Liver (tissue), 9 donors: ENCODE measurements around the gene PPIL4. TPM values are rescaled to one million over a fixed set of nuclear protein-coding genes. Genes with fewer than 3 reads are reported as not detected.

ENCODE experiments used
- DNase-seq: peaks from one replicate; pipeline ENCODE4 v3.0.0-alpha.2; 2017; ENCODE audit warnings: low spot score
- H3K27ac ChIP-seq, 2 donors: one replicate each; pipeline ENCODE4 v1.7.0; 2013; ENCODE audit warnings: inconsistent platforms in 2 of 2, low read length in 2 of 2, control low read depth in 1 of 2, low read depth in 1 of 2, mild to moderate bottlenecking in 1 of 2
- H3K27me3 ChIP-seq, 4 donors: one replicate each; pipeline versions ENCODE4 v1.6.1 to v1.7.0; 2013; ENCODE audit warnings: low read length in 3 of 4, inconsistent platforms in 1 of 4, mild to moderate bottlenecking in 1 of 4, moderate library complexity in 1 of 4; ENCODE audit not compliant: control insufficient read depth in 4 of 4, insufficient read depth in 4 of 4
- H3K36me3 ChIP-seq, 4 donors: one replicate each; pipeline versions ENCODE4 v1.6.1 to v1.7.0; 2013; ENCODE audit warnings: low read length in 3 of 4, mild to moderate bottlenecking in 3 of 4, low read depth in 1 of 4, moderate library complexity in 1 of 4; ENCODE audit not compliant: control insufficient read depth in 4 of 4, insufficient read depth in 3 of 4
- H3K4me1 ChIP-seq, 4 donors: one replicate each; pipeline versions ENCODE4 v1.6.1 to v1.7.0; 2013; ENCODE audit warnings: low read length in 3 of 4, mild to moderate bottlenecking in 3 of 4, moderate library complexity in 1 of 4; ENCODE audit not compliant: control insufficient read depth in 4 of 4, insufficient read depth in 4 of 4
- H3K4me3 ChIP-seq, 3 donors: one replicate each; pipeline versions ENCODE4 v1.6.1 to v1.7.0; 2013; ENCODE audit warnings: low read length in 3 of 3, control low read depth in 1 of 3, low read depth in 1 of 3, mild to moderate bottlenecking in 1 of 3
- H3K9ac ChIP-seq, 2 donors: one replicate each; pipeline ENCODE4 v1.7.0; 2013; ENCODE audit warnings: low read length in 2 of 2, mild to moderate bottlenecking in 2 of 2, moderate library complexity in 2 of 2, control low read depth in 1 of 2, low read depth in 1 of 2
- H3K9me3 ChIP-seq, 4 donors: one replicate each; pipeline versions ENCODE4 v1.6.1 to v1.7.0; 2013; ENCODE audit warnings: low read length in 3 of 4; ENCODE audit not compliant: control insufficient read depth in 4 of 4
- EGR1 ChIP-seq, 2 donors: IDR thresholded peaks; 2 replicates each; pipeline ENCODE4 v1.6.1; 2016 to 2018; ENCODE audit warnings: antibody characterized with exemption in 2 of 2, low read depth in 2 of 2
- FOXA2 ChIP-seq: IDR thresholded peaks from 2 replicates; pipeline ENCODE4 v1.6.1; 2016; ENCODE audit warnings: antibody characterized with exemption
- GABPA ChIP-seq, 2 donors: IDR thresholded peaks in 1 of 2; conservative IDR thresholded peaks in 1 of 2; 2 replicates each; pipeline ENCODE4 v1.6.1; 2016; ENCODE audit warnings: antibody characterized with exemption in 2 of 2, mild to moderate bottlenecking in 1 of 2, moderate library complexity in 1 of 2
- HNF4A ChIP-seq, 2 donors: conservative IDR thresholded peaks; 2 replicates each; pipeline ENCODE4 v1.6.1; 2016; ENCODE audit warnings: antibody characterized with exemption in 2 of 2, mild to moderate bottlenecking in 2 of 2
- HNF4G ChIP-seq: IDR thresholded peaks from 2 replicates; pipeline ENCODE4 v1.6.1; 2016; ENCODE audit warnings: antibody characterized with exemption
- NR2F2 ChIP-seq: IDR thresholded peaks from 2 replicates; pipeline ENCODE4 v1.6.1; 2016; ENCODE audit warnings: antibody characterized with exemption
- REST ChIP-seq: IDR thresholded peaks from 2 replicates; pipeline ENCODE4 v1.6.1; 2016; ENCODE audit warnings: antibody characterized with exemption, mild to moderate bottlenecking
- RXRA ChIP-seq, 2 donors: IDR thresholded peaks; 2 replicates each; pipeline ENCODE4 v1.6.1; 2017 to 2018; ENCODE audit warnings: antibody characterized with exemption in 2 of 2, mild to moderate bottlenecking in 1 of 2
- SP1 ChIP-seq: IDR thresholded peaks from 2 replicates; pipeline ENCODE4 v1.6.1; 2018; ENCODE audit warnings: antibody characterized with exemption, mild to moderate bottlenecking
- TAF1 ChIP-seq: conservative IDR thresholded peaks from 2 replicates; pipeline ENCODE4 v1.6.1; 2016; ENCODE audit warnings: antibody characterized with exemption, mild to moderate bottlenecking
- YY1 ChIP-seq: IDR thresholded peaks from 2 replicates; pipeline ENCODE4 v1.6.1; 2016; ENCODE audit warnings: antibody characterized with exemption, mild to moderate bottlenecking
- WGBS: extraction: QIAGEN DNeasy Blood & Tissue Kit; methylation state at CpG from one replicate; pipeline ENCODE4 v1.1.7; 2013; 5-methylcytosine and 5-hydroxymethylcytosine counted together
- polyA plus RNA-seq, 2 donors: library from polyadenylated mRNA; stranded (reverse) in 1 of 2; unstranded in 1 of 2; fragments of 200-250 nt in 1 of 2; fragments of >200 nt in 1 of 2; fragmentation: Nextera tagmentation in 1 of 2; extraction: Ambion mirVana in 1 of 2; gene quantifications; one replicate each; pipeline versions ENCODE4 v1.2.1 to v1.2.3, GENCODE V29; 2013 to 2015
- total RNA-seq, 2 donors: library from RNA; depleted of rRNA; stranded (reverse); fragments of >200 nt; gene quantifications; one replicate each; pipeline ENCODE4 v1.2.3, GENCODE V29; 2014
- TF ChIP-seq, protein P1 (sequence below): fragments of 150-350 bp; IDR thresholded peaks from 2 replicates; pipeline ENCODE4 v1.5.1; 2017; ENCODE audit warnings: improper control_type of control experiment, low read depth, low read length; ENCODE audit not compliant: missing input control
- TF ChIP-seq, protein P2 (sequence below): IDR thresholded peaks from 2 replicates; pipeline ENCODE4 v1.6.1; 2016; ENCODE audit warnings: antibody characterized with exemption
- TF ChIP-seq, protein P3 (sequence below): IDR thresholded peaks from 2 replicates; pipeline ENCODE4 v1.6.1; 2016; ENCODE audit warnings: antibody characterized with exemption
- TF ChIP-seq, protein P4 (sequence below): IDR thresholded peaks from 2 replicates; pipeline ENCODE4 v1.6.1; 2016; ENCODE audit warnings: antibody characterized with exemption
- donor health status: healthy.
- donor health status: healthy.
- donor health status: healthy.
- donor health status: healthy.
- donor health status: healthy.

Gene PPIL4
- total and polyA plus RNA-seq, 4 donors = 6.4 to 13.1 (median 9.6) TPM

DNA sequence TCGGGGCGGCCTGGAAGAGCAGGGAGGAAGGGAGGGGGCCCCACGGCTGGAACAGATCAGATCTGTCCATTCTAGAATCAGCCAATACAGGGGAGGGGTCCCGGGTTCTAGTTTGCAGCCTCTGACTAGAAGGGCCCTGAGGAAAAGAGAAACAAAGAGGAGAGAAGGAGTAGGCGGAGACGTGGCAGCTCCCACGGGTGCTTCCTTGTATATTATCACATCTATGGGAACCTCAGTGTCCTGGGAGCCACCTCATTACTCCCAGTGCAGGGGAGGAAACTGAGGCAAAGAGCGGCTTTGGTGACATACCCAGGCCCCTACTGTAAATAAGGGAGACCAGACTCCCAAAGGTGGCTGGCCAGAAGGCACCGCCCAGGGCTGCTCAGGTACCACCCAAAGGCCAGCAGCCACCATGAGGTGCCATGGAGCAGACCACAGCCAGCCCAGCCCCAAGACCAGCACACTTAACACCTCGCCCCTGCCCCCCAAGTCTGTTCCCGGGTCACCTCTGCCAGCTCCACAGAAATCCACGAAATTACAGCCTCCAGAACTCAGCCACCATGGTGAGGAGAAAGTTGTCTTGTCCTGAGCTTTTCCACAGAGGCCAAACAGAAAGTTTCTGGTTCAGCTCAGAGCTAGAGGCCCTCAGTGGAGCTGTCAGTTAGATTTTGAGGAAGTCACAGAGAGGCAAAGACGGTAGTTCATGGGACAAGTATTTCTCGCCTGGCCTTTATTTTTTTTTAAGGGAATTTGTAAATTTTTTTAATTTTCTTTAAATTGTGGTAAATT lies 63.1 kb downstream of the PPIL4 start:
- Histone ChIP-seq H3K36me3 (no peaks in the 10 kb centered on the region), H3K27ac (peak overlapping the region; percentile 62 to 75), H3K9me3 (no peaks in the 10 kb centered on the region), H3K27me3 (no peaks in the 10 kb centered on the region), H3K9ac (no peak overlapping the region), H3K4me1 (peaks cover 0 to 6% (median 0%) of the 10 kb centered on the region in 4 donors), H3K4me3 (peak overlapping the region in 1 of 3 donors; percentile 6)
- 69% methylated on average over 14 of the region's 14 CpGs for WGBS
- DNase-seq = no peak
- TF ChIP-seq REST (no peak), NR2F2 (no peak), TAF1 (no peak)
- TF ChIP-seq, protein P1, sequence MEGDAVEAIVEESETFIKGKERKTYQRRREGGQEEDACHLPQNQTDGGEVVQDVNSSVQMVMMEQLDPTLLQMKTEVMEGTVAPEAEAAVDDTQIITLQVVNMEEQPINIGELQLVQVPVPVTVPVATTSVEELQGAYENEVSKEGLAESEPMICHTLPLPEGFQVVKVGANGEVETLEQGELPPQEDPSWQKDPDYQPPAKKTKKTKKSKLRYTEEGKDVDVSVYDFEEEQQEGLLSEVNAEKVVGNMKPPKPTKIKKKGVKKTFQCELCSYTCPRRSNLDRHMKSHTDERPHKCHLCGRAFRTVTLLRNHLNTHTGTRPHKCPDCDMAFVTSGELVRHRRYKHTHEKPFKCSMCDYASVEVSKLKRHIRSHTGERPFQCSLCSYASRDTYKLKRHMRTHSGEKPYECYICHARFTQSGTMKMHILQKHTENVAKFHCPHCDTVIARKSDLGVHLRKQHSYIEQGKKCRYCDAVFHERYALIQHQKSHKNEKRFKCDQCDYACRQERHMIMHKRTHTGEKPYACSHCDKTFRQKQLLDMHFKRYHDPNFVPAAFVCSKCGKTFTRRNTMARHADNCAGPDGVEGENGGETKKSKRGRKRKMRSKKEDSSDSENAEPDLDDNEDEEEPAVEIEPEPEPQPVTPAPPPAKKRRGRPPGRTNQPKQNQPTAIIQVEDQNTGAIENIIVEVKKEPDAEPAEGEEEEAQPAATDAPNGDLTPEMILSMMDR = no peak
- TF ChIP-seq, protein P2, sequence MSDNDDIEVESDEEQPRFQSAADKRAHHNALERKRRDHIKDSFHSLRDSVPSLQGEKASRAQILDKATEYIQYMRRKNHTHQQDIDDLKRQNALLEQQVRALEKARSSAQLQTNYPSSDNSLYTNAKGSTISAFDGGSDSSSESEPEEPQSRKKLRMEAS = no peak

GRCh38 chr6:149480502-149481280 lies 65.2 kb downstream of the PPIL4 start:
- H3K4me1 ChIP-seq = peaks cover 0 to 6% (median 0%) of the 10 kb centered on the region in 4 donors
- TF ChIP-seq RXRA (IDR thresholded peaks at IDR 0.05) (no peak), EGR1 (IDR thresholded peaks at IDR 0.05; ENCODE audit: low read depth in 2 of 2) (no peak), YY1 (no peak), HNF4A (conservative IDR thresholded peaks at IDR 0.05) (no peak), REST (no peak), FOXA2 (no peak), NR2F2 (no peak), SP1 (no peak), HNF4G (no peak), GABPA (IDR thresholded peaks at IDR 0.05 in 1 of 2, conservative IDR thresholded peaks at IDR 0.05 in 1 of 2) (no peak)
- TF ChIP-seq, protein P3, sequence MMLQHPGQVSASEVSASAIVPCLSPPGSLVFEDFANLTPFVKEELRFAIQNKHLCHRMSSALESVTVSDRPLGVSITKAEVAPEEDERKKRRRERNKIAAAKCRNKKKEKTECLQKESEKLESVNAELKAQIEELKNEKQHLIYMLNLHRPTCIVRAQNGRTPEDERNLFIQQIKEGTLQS = no peak
- TF ChIP-seq, protein P4, sequence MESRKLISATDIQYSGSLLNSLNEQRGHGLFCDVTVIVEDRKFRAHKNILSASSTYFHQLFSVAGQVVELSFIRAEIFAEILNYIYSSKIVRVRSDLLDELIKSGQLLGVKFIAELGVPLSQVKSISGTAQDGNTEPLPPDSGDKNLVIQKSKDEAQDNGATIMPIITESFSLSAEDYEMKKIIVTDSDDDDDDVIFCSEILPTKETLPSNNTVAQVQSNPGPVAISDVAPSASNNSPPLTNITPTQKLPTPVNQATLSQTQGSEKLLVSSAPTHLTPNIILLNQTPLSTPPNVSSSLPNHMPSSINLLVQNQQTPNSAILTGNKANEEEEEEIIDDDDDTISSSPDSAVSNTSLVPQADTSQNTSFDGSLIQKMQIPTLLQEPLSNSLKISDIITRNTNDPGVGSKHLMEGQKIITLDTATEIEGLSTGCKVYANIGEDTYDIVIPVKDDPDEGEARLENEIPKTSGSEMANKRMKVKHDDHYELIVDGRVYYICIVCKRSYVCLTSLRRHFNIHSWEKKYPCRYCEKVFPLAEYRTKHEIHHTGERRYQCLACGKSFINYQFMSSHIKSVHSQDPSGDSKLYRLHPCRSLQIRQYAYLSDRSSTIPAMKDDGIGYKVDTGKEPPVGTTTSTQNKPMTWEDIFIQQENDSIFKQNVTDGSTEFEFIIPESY = no peak

More at GRCh38 chr6:149480502-149481280, 65.2 kb downstream of the PPIL4 start:
- no peaks in the 10 kb centered on the region for H3K27me3 ChIP-seq
- no peak for DNase-seq
- H3K27ac ChIP-seq = no peak overlapping the region
- no peaks in the 10 kb centered on the region for H3K36me3 ChIP-seq
- no peak overlapping the region for H3K9ac ChIP-seq
- 91% methylated on average over 18 of the region's 18 CpGs for WGBS
- H3K9me3 ChIP-seq = no peaks in the 10 kb centered on the region
- no peak overlapping the region for H3K4me3 ChIP-seq
